ENCODE measurements around the gene GPC6.

GPC6 gene

DNA sequence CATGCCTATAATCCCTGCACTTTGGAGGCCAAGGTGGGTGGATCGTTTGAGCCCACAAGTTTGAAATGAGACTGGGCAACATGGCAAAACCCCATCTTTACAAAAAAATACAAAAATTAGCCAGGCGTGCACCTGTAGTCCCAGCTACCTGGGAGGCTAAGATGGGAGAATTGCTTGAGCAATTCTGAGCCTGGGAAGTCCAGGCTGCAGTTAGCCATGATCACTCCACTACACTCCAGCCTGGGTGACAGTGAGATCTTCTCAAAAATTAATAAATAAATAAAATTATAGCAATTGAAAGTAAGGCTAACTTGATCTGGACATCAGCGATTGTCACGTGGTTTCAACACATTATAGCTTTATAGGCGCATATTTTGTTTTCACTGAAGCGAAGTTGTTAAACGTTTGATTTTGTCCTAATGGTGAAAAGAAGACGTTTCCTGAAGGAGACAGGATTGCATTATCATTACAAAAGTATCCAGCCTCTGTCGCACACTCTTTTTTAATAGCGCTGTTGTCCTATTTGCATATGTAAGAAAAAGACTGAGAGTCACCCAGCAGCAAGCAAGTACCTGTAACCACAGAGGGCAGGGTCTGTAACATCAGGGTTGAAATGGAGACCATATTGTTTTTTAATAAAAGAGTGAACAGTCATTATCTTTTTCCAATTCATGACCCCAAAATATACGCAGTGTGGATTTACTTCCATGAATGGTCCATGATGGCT lies 917.2 kb downstream of the GPC6 start:
- FAIRE-seq: no peak

DNA sequence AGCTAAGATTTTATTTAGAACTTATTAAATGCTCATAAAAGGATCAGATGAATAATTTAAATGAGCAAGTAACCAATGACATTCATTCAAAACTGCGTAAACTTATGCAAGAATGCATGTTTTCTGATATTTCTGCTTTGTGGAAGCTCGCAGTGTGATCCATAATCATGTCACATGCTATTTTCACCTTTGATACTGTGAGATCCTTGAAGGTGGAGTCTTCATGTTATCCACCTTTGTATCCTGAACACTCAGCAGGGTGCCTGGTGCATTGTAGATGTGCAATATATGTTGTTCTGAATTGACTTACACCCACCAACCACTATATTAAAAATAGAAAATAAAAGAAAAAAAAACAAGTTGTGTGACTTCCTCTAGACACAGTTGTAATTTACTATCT lies 919.4 kb downstream of the GPC6 start:
- FAIRE-seq: no peak

DNA sequence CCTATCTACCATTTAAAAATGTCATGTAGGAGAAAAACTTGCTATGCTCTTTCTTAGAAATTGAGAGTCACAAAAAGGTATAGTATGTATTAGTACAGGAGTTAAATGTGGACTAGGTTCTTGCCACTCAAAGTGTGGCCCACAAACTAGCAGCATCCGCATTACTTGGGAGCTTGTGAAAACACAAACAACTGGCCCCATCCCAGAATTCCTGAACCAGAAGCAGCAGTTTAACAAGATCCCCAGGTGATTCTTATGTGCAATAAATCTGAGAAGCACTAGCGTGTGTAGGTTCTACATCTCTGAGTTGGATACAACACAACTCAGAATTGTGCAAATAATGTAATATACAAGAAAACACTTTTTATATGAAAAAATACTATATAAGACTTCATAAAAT lies 927.0 kb downstream of the GPC6 start:
- FAIRE-seq: no peak

DNA sequence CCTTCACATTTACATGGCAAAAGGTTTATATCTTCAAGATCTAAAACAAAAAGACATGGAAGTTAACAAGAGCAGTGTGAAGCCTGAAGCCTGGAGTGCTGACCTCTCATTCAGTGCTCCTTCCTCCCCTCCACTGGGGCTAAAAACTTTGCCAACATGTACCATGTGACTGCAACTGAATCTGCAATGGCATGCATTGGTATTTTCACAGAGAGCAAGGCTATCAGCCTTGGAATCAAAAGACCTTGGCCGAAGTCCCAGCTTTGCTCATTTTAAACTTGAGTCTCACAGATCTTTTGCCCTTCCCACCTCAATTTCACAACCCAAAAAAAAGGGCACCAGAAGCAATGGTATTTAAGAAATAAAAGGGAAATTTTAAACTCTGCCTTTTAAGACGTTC lies 927.8 kb downstream of the GPC6 start:
- FAIRE-seq: no peak

DNA sequence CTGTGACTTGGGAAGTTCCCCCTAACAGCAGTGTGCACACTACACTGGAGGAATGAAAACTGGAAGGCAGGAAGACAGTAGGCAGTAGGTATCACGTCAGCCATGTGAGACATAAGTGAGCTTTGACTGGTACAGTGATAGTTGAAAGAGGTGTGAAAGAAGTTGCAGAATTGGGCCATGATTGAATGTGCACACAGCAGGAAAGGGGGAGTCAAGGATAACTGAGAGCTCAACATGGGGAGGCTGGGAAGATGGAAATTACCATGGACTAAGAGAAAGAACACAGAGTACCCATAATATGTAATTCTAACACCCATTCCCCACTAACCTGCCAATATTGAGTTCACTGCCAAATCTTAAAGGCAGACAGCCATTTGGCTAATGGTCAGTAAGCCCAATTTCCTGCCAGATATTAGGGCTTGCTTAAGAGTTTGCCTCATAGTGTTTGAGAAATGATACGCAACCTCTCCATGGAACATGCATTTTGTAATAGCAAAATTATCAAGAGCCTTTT lies 931.2 kb downstream of the GPC6 start:
- no peak for FAIRE-seq

DNA sequence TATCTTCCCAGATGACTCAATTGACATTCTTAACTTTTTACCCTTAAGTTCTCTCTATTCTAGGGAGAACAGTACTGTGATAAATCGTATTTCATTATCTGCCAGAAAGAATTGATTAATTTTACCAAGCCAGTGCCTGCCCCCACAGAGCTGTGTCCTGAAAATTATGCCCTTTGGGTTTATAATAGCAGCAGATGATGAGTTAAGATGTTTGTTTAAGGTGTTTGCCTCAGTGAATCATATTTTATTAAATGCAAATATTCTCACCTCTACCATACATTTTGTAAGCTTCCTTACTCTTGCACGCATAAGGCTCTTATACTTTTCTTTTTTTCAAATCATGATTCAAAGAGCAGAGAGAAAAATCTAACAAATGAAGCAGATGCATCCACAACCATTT lies 934.3 kb downstream of the GPC6 start:
- no peak for FAIRE-seq

DNA sequence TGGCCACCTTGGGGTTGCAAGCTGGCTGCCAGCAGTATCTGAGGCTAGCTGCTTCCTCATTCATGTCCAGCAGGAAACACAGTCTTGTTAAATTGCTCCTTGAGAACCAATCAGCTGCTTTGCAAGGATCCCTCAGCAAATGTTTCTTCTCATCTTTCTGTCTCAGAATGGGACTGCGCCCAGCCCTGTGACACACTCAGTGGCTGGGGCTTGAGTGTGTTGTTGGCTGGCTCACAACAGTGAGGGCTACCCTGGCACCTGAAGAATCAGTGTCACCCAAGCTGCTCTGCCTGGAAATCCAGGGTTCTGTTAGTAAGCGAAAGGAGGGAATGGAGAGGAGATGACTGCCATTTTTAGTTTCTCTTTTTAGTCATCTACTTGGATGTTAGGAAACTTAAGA lies 935.7 kb downstream of the GPC6 start:
- FAIRE-seq: no peak

DNA sequence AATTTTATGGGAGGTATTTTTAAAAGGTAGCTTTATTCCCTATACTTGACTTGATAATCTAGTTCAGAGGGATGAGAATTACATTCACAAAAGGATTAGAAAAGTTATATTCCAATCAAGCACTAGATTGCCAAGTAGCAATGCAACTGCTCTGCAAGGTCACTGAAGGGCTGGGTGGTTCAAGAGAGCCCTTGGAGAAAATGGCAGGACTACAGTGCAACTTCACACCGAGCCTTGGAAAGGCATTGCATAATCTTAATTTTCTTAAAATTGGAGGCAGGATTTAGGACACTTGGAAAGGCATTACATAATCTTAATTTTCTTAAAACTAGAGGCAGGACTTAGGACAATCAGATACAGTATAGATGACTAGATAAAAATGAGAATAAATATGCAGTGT lies 936.9 kb downstream of the GPC6 start:
- FAIRE-seq: no peak

DNA sequence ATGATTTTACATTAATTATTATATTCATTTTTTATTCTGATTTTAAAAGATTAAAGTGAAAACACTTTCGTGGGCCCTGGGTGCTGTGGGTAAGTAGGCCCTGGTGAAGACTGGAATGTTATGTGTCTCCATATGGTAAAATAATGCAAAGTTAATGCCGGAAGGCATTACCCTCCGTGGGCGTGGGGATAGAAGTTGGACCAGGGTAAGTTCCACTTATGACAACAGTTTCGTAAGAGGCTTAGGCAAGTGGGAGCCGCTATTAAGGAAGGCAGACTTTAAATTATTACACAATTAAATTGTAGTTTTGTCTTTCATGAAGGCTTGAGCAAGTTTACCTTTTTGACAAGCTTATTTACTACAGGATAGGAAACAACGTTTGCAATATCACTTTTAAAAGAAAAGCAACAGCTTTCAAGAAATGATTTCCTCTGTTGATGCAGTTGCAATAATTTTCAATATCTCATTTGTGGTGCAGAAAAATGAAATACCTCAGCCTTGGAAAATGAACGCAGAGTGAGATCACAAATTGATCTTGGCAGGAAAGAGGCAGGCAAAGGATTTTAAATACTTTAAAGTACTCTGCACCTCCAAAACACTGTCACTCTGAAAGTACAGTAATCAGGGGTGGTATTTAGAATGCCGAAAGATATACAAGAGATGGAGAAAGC lies 942.3 kb downstream of the GPC6 start:
- FAIRE-seq: no peak

DNA sequence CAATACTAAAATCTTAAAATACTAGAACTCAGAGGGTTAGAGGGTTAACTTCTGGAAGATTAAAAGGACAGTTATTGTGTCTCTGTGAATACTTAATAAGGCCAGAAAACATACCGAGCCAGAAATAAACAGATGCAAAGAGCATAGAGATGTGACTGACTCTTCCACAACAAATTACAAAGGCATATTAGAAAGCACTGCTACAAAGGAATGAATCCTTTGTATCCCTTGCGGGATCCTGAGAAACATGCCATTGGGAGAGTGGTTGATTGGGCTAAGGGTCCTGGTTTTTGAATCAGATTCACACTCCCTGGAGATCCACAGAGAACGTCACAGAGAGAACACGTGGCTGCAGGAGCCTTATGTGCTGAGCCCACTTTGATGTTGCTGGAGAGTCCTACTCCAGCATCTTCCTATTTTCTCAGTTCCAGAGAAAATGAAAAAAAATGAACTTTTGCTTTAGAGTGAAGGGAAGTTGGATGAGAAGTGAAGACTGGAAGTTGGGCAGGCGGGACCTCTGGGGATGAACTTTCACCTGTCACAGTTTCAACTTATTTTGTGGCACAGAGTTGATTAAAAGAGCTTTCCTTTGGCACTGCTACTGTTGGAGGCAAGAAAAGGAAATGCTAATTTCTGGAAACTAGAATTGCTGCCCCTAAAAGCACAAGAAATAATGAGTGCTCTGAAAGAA lies 943.0 kb downstream of the GPC6 start:
- no peak for FAIRE-seq

DNA sequence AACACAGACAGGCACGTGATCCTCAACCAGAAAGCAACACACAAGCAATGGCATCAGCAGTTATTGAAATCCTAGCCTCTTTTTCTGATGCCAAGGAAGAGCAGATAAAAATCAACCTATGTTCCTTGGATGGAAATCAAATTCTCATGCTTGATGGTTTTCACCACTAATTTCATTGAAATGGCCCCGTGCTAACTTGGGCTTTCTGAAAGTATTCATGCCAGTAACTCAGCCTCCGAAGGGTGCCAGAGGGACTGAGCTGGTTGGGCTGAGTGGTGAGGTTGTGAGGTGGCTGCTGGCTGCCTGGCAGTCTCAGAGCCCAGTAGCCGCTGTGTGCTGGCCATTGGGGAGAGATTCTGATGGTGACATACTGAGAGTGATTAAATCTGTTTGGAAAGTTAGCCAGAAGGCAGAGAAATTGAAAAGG lies 943.6 kb downstream of the GPC6 start:
- no peak for FAIRE-seq

DNA sequence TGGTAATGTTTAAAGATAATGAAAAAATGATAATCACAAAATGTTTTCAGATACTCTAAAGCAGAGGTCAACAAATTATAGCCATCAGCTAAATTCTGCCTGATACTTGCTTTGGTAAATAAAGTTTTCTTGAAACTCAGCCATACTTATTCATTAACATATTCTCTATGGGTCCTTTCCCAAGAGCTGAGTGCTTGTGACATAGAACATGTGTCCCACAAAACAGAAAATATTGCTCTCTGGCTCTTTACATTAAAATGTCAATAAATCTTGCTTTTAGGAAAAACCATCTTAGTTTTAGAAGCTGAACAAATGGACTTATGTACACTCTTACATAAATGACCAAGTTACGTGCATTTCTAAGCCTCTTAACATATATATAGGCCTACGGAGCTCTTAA lies 945.8 kb downstream of the GPC6 start:
- no peak for FAIRE-seq

DNA sequence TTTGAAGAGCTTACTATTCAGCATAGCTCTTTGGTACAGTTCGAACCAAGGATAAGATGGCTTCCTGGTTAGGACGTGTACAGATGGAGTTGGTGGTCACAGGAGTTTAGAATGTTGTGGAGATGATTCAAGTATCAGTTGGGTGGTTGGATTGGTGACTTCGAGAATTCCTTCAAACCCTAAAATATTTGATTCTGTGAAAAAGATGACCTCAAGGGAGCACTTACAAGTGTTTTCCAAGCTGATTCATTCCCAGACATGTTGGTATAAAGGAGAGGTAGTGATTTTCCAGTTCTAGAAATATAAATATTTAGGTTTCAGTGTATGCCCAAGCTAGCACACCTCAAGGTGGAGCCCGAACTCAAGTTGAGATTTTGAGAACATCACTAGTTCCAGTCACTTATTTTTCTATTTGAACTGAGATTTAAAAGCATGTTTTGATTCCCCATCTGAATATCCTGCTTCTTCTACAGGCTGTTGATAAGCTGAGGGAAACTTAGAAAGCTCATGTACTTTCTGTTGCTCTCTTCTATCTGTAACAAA lies 946.8 kb downstream of the GPC6 start:
- no peak for FAIRE-seq

DNA sequence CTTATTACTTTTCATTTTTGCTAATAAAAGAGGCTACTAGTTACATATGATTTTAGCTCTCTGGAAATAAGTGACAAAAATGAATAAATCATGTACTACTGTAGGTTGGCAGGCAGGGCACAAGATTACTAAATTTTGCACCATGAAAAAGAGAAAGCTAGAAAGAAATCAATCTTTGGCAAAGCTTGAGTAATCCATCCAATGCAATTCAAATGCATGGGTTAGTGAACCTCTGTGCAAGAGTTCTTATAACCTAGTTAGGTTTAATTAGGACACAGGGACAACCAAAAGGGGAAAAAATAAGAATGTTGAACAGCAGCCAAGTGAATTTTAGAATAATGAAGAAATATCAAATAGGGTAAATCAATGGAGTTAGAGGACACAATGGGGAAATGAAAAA lies 947.4 kb downstream of the GPC6 start:
- FAIRE-seq: no peak

DNA sequence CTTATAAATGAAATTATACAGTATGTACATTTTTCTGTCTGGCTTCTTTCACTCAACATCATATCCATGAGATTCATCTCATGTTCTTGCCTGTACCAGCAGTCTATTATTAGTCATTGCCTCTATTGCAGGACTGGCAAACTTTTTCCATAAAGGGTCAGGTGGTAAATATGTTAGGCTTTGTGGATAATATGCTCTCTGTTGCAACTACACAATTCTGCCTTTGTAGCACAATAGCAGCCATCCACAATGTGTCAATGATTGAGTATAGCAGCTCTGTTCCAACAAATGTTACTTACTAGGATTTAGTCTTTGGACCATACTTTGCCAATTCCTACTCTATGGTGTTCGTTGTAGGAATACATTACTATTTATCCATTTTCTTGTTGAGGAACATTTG lies 948.5 kb downstream of the GPC6 start:
- no peak for FAIRE-seq

DNA sequence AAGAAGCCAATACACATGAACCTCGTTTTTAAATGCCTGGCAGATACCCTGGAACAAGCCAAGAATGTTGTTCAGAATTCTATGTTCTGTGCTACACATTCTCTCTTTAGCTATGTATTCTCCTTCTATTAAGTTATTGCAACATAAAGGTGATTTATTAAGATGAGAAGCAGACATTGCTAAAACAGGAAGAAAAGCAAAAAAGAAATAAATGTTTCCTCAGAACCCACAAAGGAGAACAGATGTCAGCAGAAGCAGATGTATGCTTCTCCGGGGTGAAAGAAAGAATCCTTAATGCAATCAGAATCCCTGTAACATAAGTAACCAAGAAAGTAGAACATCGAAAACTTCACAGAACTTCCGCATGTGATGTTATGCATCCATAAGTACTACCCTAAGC lies 950.0 kb downstream of the GPC6 start:
- FAIRE-seq: no peak

DNA sequence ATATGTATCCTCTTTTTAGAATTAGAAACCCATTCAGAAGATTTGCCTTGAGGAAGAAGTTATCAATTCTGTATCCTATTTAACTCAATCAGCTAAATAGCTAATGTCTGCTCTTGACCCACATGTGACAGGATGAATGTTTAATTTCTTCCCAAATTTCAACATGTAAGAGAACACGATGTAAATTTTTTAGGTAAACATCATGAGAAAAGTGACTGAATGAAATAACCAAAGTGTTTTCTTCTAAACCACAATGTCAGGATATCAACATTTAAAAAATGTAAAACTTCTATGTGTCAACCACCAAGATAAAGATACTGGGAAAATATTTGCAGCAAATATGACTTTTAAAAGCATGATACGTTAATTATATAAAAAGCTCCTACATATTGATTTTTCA lies 950.4 kb downstream of the GPC6 start:
- FAIRE-seq: no peak

DNA sequence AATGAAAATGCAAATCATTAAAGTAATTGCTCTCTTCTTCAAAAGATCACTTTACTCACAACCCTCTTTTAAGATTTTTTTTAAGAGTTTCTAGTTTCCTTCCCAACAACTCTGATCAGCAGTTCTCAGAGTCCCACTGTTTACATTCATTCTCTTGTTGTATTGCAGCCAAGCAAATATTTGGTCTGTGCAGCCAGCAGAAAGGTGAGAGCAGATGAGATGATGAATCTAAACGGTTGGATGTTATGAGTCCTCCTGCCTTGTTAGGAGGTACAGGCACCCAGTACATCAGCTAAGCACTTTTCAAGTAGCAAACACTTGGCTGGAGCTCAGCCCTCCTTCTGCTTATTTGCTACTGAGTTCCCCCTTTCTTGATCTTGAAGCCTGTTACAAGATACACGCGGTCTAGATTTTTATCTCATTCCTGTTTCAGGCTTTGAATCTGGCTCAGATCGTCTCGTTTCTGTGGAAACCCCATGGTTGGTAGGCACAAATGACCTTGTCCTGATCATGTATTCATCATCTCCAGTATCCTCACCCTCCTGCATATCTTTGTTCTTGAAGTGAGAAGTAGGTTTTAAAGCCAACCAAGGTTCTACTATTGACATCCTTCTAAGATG lies 952.1 kb downstream of the GPC6 start:
- FAIRE-seq: no peak

DNA sequence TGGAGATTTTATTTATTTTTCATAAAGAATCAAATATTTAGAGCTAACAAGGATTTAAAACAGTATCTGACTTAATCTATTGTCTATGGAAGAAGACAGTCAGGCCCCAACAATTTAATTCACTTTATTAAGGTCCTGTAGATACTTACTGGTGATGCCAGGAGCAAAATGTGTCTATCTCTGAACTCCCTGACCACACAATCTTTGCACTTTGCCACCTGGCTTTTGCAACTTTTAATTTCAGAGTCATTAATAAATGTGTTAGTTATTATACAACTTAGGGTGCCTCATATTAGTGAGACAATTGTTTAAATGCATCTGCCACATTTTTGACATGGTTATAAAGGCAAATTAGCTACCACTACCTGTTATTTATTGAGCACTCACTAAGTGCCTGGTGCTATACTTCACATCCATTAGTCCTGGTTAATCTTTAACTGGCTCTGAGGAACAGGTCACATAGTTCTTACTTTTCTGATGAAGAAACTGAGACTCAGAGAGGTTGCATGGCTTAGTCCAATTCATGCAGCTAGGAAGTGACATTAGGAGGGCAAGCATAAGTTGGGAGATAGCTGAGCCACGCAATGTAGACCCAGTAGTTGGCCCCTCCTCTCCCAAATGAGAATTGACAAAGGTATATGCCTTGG lies 955.0 kb downstream of the GPC6 start:
- no peak for FAIRE-seq

DNA sequence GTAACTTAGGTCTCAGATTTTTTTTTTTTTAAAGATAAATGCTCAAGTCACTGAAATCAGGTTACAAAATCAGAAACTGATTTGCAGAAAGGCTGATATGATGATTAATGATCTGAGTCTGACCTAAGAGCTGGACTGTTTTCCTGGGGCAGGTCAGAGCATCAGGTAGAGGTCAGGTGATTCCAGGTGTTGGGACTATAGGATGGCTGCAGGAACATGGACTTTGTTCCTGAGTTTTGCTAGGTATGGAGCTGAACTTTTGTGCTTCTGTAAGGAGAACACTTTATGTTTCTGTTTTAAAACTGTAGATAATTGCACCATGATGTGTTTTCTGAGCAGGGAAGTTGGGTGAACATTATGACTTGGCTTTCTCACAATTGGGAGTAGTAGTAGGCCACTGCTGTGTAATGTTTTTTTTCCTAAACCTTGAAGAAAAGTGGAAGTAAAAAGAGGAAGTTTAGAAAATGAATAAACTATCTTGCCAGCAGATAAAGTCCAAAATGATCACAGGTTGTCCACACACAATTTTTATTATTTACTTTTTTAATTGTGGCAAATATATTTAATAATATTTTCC lies 955.7 kb downstream of the GPC6 start:
- FAIRE-seq: no peak

DNA sequence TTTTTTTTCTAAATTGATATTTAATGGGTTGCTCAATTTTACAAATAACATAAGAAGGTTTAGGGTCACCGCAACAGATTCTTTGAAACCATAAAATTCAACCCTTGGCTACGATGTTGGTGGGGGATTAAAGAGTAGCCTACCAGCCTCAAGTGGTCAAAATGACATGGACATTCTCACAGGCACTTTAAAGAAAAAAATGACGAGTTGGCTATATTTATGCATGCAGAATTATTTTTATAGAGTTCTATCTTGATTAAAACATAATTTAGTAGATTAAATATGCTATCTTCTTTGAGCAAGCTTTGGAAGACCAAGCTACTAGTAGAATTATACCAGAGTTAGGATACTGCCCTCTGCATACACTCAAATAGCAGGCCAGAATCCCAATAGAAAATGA lies 959.9 kb downstream of the GPC6 start:
- FAIRE-seq: no peak

DNA sequence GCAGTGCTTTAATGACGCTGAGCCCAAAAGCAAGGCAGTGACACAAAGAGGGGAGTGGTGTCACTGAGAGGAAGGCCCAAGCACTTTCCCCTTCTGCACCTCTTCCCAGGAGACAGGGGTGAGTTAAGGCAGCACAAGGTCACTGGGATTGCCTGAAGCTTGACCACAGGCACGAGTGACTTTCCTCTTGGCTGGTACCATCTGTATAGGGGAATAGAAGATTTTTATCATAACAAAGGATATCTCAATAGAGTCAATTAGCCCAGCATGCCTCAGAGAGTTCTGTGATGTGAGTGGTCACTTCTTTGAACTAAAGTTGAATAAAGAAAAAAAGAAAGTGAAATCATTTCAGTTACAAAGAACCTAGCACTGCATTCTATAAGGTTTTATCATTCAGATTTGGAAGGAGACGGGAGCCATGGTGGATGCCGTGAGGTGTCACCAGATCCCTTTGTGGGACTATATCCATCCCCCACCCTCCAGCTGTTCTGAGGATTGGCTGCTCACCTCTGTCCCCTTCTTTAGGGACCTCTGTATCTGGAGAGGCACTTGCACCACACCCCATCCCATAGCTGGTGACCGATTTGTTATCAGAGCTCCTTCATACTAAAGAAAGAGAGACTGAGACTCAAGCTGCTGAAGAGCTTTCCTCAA lies 961.7 kb downstream of the GPC6 start:
- FAIRE-seq: no peak
